Uterus (tissue), 2 donors: ENCODE results near the gene BAHCC1.

Experiments used
- POLR2A ChIP-seq, 2 donors: fragments of 450-650 bp; IDR thresholded peaks; one replicate each; pipeline ENCODE4 v1.6.1; 2016; ENCODE audit warnings: antibody characterized with exemption in 2 of 2, mild to moderate bottlenecking in 1 of 2, moderate library complexity in 1 of 2
- TF ChIP-seq, protein P1 (sequence below), 4 experiments: fragments of 200-600 bp in 2 of 4; fragments of 450-650 bp in 2 of 4; sonication (generic) in 2 of 4; IDR thresholded peaks; one replicate each; pipeline ENCODE4 v1.5.1; 2016 to 2019; ENCODE audit warnings: antibody characterized with exemption in 4 of 4, mild to moderate bottlenecking in 2 of 4, moderate library complexity in 1 of 4

DNA sequence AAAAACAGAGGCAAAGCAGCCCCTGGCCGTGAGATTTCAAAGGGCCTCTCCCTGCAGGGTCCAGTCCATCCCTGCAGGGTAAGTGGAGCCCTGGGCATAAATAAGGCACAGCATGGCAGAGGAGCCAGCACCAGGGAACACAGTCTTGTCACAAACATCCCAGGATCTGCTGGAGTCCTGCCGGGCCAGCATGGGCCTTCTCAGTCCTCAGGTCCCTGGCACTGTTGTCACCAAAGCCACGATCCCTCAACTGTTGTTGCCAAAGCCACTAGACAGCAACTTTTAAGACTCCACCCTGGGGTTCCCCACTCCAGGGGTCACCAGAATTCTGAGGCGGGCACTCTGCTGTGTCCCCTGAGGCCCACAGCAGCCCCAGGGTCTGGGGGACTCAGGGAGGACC lies 47.8 kb upstream of the BAHCC1 start:
- TF ChIP-seq, protein P1, sequence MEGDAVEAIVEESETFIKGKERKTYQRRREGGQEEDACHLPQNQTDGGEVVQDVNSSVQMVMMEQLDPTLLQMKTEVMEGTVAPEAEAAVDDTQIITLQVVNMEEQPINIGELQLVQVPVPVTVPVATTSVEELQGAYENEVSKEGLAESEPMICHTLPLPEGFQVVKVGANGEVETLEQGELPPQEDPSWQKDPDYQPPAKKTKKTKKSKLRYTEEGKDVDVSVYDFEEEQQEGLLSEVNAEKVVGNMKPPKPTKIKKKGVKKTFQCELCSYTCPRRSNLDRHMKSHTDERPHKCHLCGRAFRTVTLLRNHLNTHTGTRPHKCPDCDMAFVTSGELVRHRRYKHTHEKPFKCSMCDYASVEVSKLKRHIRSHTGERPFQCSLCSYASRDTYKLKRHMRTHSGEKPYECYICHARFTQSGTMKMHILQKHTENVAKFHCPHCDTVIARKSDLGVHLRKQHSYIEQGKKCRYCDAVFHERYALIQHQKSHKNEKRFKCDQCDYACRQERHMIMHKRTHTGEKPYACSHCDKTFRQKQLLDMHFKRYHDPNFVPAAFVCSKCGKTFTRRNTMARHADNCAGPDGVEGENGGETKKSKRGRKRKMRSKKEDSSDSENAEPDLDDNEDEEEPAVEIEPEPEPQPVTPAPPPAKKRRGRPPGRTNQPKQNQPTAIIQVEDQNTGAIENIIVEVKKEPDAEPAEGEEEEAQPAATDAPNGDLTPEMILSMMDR (IDR thresholded peaks at IDR 0.05): no peak
- TF ChIP-seq POLR2A (IDR thresholded peaks at IDR 0.05): no peak
